Measurements from ENCODE around the gene ZNF878.

ZNF878 gene

GRCh38 chr19:12015753-12016116 lies 37.0 kb downstream of the ZNF878 start:
- H3K36me3 ChIP-seq, result peaks cover 21% of the 10 kb centered on the region
- H3K4me1 ChIP-seq, result no peaks in the 10 kb centered on the region
- H3K27me3 ChIP-seq, result no peaks in the 10 kb centered on the region
- no peaks in the 10 kb centered on the region; the same call in 1 of the 2 replicates for H3K9me3 ChIP-seq
- TF ChIP-seq CTCF (IDR thresholded peaks at IDR 0.05; ENCODE audit: low read depth, low read length), result no peak
- H3K4me3 ChIP-seq (ENCODE audit: low read depth, low read length), result no peak overlapping the region
- DNase-seq, result no peak

- H3K9me3 ChIP-seq, result no peaks in the 10 kb centered on the region; the same call in 1 of the 2 replicates
- no peaks in the 10 kb centered on the region for H3K27me3 ChIP-seq
- no peak for DNase-seq
- no peaks in the 10 kb centered on the region for H3K4me1 ChIP-seq
- peaks cover 21% of the 10 kb centered on the region for H3K36me3 ChIP-seq
- H3K4me3 ChIP-seq (ENCODE audit: low read depth, low read length), result no peak overlapping the region
- TF ChIP-seq CTCF (IDR thresholded peaks at IDR 0.05; ENCODE audit: low read depth, low read length), result no peak
Measured at GRCh38 chr19:12015015-12015752, 37.6 kb downstream of the ZNF878 start.

GRCh38 chr19:12000152-12000981 lies 52.4 kb downstream of the ZNF878 start:
- Histone ChIP-seq H3K9me3 (no peaks in the 10 kb centered on the region), H3K27me3 (no peaks in the 10 kb centered on the region), H3K4me3 (ENCODE audit: low read depth, low read length) (no peak overlapping the region), H3K36me3 (peaks cover 10% of the 10 kb centered on the region), H3K4me1 (no peaks in the 10 kb centered on the region)
- TF ChIP-seq CTCF (IDR thresholded peaks at IDR 0.05; ENCODE audit: low read depth, low read length), result no peak
- no peak for DNase-seq

GRCh38 chr19:11995174-11995573 lies 57.6 kb downstream of the ZNF878 start:
- no peak for TF ChIP-seq CTCF (IDR thresholded peaks at IDR 0.05; ENCODE audit: low read depth, low read length)
- no peaks in the 10 kb centered on the region for H3K4me1 ChIP-seq
- H3K36me3 ChIP-seq, result peaks cover 15% of the 10 kb centered on the region
- H3K4me3 ChIP-seq (ENCODE audit: low read depth, low read length), result no peak overlapping the region
- DNase-seq, result peak; percentile 14
- H3K9me3 ChIP-seq, result peaks cover 3% of the 10 kb centered on the region
- no peaks in the 10 kb centered on the region for H3K27me3 ChIP-seq
